ENCODE measurements around the gene COL18A1. TPM values are rescaled to one million over a fixed set of nuclear protein-coding genes. Genes with fewer than 3 reads are reported as not detected.
A peak's percentile ranks its signal among the peaks of the same experiment; 100 is the strongest.

COL18A1 gene
- total RNA-seq, 1 experiment from 2014 or later = 676 TPM

DNA sequence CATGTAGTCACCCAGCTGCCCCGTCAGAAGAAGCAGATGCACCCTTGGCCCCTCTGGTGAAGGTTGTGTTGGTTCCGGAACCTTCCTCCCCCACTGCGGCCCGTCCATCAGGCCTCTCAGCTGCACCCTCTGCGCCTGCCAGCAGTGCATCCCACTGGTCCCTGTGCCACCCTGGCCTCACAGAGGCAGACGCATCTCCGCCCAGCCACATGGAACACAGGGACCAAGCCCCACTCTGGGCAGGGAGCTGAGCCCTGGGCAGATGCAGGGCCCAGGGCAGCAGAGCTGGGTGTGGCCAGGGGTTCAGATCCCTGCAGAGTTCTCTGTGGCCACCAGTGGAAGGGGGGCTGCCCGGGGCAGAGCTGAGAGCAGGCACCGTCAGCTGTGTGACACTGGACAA lies 86.7 kb downstream of the COL18A1 start:
- intact Hi-C loops (cut with micrococcal nuclease; ENCODE audit: unreplicated experiment) = no loop called here
- no peak for ATAC-seq

DNA sequence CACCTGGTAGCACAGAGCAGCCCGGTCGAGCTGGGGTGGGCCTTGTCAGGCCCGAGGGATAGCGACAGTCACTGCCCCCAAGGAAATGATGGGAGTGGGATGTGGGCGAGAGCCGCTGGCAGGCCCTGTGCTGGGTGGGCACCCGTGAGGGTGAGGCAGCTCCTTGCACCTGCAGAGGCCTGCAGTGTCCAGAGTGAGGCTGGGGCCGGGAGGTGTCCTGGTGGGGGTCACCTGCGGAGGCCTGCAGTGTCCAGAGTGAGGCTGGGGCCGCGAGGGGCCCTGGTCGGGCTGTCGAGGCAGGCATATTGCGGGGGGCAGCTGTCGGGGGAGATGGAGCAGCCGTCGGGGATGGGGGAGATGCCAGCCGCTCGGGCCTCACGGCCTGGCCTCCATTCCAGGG lies 87.8 kb downstream of the COL18A1 start:
- H3K27me3 ChIP-seq (ENCODE audit: control insufficient read depth, insufficient read depth, low read length) = no peaks in the 10 kb centered on the region
- POLR2A ChIA-PET = no interaction called here
- intact Hi-C loops (cut with micrococcal nuclease; ENCODE audit: unreplicated experiment) = no loop called here
- H3K9me3 ChIP-seq (ENCODE audit: control insufficient read depth, insufficient read depth, low read depth, low read length) = no peaks in the 10 kb centered on the region
- no peak overlapping the region for H3K4me3 ChIP-seq (ENCODE audit: low read depth in 2 of 2, low read length in 2 of 2)
- no peak for DNase-seq (ENCODE audit: low read depth, low spot score)
- no TSS peak for BruUV-seq (replicated peaks)
- H3K4me1 ChIP-seq (ENCODE audit: control insufficient read depth, insufficient read depth, low read length) = peaks cover 19% of the 10 kb centered on the region
- no peak for ATAC-seq
- H3K27ac ChIP-seq (ENCODE audit: low read length) = no peak overlapping the region
- in situ Hi-C loops (cut with HindIII; ENCODE audit: low pct_unique_long_range_greater_than_20kb, low sequenced_read_pairs) = no loop called here
- CTCF ChIA-PET = no interaction called here
- no peaks in the 10 kb centered on the region; the same call in 1 of the 2 replicates for H3K36me3 ChIP-seq (ENCODE audit: control insufficient read depth, insufficient read depth, low read length)
- TF ChIP-seq POLR2AphosphoS5 (IDR thresholded peaks at IDR 0.05; ENCODE audit: low read depth, low read length) = no peak
- TF ChIP-seq SIN3A (IDR thresholded peaks at IDR 0.05; ENCODE audit: borderline replicate concordance, insufficient read depth, low read depth, low read length) = no peak
- TF ChIP-seq, protein P1, sequence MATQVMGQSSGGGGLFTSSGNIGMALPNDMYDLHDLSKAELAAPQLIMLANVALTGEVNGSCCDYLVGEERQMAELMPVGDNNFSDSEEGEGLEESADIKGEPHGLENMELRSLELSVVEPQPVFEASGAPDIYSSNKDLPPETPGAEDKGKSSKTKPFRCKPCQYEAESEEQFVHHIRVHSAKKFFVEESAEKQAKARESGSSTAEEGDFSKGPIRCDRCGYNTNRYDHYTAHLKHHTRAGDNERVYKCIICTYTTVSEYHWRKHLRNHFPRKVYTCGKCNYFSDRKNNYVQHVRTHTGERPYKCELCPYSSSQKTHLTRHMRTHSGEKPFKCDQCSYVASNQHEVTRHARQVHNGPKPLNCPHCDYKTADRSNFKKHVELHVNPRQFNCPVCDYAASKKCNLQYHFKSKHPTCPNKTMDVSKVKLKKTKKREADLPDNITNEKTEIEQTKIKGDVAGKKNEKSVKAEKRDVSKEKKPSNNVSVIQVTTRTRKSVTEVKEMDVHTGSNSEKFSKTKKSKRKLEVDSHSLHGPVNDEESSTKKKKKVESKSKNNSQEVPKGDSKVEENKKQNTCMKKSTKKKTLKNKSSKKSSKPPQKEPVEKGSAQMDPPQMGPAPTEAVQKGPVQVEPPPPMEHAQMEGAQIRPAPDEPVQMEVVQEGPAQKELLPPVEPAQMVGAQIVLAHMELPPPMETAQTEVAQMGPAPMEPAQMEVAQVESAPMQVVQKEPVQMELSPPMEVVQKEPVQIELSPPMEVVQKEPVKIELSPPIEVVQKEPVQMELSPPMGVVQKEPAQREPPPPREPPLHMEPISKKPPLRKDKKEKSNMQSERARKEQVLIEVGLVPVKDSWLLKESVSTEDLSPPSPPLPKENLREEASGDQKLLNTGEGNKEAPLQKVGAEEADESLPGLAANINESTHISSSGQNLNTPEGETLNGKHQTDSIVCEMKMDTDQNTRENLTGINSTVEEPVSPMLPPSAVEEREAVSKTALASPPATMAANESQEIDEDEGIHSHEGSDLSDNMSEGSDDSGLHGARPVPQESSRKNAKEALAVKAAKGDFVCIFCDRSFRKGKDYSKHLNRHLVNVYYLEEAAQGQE (IDR thresholded peaks at IDR 0.05; ENCODE audit: insufficient read depth in 1 of 2, low read depth in 2 of 2, low read length in 1 of 2) = no peak
- no peak for TF ChIP-seq TCF7L2 (IDR thresholded peaks at IDR 0.05; ENCODE audit: low read depth, low read length)
- TF ChIP-seq, protein P2, sequence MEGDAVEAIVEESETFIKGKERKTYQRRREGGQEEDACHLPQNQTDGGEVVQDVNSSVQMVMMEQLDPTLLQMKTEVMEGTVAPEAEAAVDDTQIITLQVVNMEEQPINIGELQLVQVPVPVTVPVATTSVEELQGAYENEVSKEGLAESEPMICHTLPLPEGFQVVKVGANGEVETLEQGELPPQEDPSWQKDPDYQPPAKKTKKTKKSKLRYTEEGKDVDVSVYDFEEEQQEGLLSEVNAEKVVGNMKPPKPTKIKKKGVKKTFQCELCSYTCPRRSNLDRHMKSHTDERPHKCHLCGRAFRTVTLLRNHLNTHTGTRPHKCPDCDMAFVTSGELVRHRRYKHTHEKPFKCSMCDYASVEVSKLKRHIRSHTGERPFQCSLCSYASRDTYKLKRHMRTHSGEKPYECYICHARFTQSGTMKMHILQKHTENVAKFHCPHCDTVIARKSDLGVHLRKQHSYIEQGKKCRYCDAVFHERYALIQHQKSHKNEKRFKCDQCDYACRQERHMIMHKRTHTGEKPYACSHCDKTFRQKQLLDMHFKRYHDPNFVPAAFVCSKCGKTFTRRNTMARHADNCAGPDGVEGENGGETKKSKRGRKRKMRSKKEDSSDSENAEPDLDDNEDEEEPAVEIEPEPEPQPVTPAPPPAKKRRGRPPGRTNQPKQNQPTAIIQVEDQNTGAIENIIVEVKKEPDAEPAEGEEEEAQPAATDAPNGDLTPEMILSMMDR (IDR thresholded peaks at IDR 0.05) = no peak

More for the DNA sequence above, 86.7 kb downstream of the COL18A1 start:
- H3K4me3 ChIP-seq (ENCODE audit: low read depth in 2 of 2, low read length in 2 of 2) = no peak overlapping the region
- H3K9me3 ChIP-seq (ENCODE audit: control insufficient read depth, insufficient read depth, low read depth, low read length) = no peaks in the 10 kb centered on the region
- peaks cover 26% of the 10 kb centered on the region for H3K4me1 ChIP-seq (ENCODE audit: control insufficient read depth, insufficient read depth, low read length)
- in situ Hi-C loops (cut with HindIII; ENCODE audit: low pct_unique_long_range_greater_than_20kb, low sequenced_read_pairs) = no loop called here
- CTCF ChIA-PET = no interaction called here
- no peaks in the 10 kb centered on the region; the same call in 1 of the 2 replicates for H3K36me3 ChIP-seq (ENCODE audit: control insufficient read depth, insufficient read depth, low read length)
- H3K27me3 ChIP-seq (ENCODE audit: control insufficient read depth, insufficient read depth, low read length) = no peaks in the 10 kb centered on the region
- TF ChIP-seq, protein P2 (IDR thresholded peaks at IDR 0.05) = no peak
- TF ChIP-seq POLR2AphosphoS5 (IDR thresholded peaks at IDR 0.05; ENCODE audit: low read depth, low read length) = no peak
- TF ChIP-seq SIN3A (IDR thresholded peaks at IDR 0.05; ENCODE audit: borderline replicate concordance, insufficient read depth, low read depth, low read length) = no peak
- TF ChIP-seq, protein P1 (IDR thresholded peaks at IDR 0.05; ENCODE audit: insufficient read depth in 1 of 2, low read depth in 2 of 2, low read length in 1 of 2) = no peak
- TF ChIP-seq TCF7L2 (IDR thresholded peaks at IDR 0.05; ENCODE audit: low read depth, low read length) = no peak
- BruUV-seq (replicated peaks) = no TSS peak
- H3K27ac ChIP-seq (ENCODE audit: low read length) = peak overlapping the region; percentile 34; the same call in 1 of the 2 replicates
- POLR2A ChIA-PET = no interaction called here
- DNase-seq (ENCODE audit: low read depth, low spot score) = no peak

Measured in Panc1 (cell line).